Measurements from ENCODE around the gene FTO. TPM values are rescaled to one million over a fixed set of nuclear protein-coding genes. Genes with fewer than 3 reads are reported as not detected.
"Not testable (repeated sequence)": the region's sequence is repeated elsewhere in the genome, so short reads cannot be mapped to it uniquely, and the experiment has no call there.

FTO gene
- total RNA-seq, 1 donor from 2014 or later = 65.8 TPM

GRCh38 chr16:53680756-53681155 is 23.2 kb upstream of the FTO start:
- ChIA-PET POLR2A (no interaction called here), CTCF (no interaction called here)
- TF ChIP-seq CTCF (IDR thresholded peaks at IDR 0.05) = no peak
- H3K9me3 Mint-ChIP-seq = peaks cover 7% of the 10 kb centered on the region
- no peak overlapping the region for H3K27ac Mint-ChIP-seq
- no peaks in the 10 kb centered on the region for H3K4me1 Mint-ChIP-seq
- DNase-seq (no peak), ATAC-seq (ENCODE audit: low read depth) (no peak)
- H3K27me3 Mint-ChIP-seq = no peaks in the 10 kb centered on the region
- H3K36me3 Mint-ChIP-seq (ENCODE audit: low read depth) = peaks cover 21% of the 10 kb centered on the region
- H3K4me3 Mint-ChIP-seq = no peak overlapping the region
- intact Hi-C loops (cut with micrococcal nuclease) = no loop called here

- DNase-seq (no peak), ATAC-seq (ENCODE audit: low read depth) (no peak)
- Mint-ChIP-seq H3K27me3 (no peaks in the 10 kb centered on the region), H3K4me3 (no peak overlapping the region), H3K9me3 (peaks cover 7% of the 10 kb centered on the region), H3K4me1 (no peaks in the 10 kb centered on the region), H3K36me3 (ENCODE audit: low read depth) (peaks cover 23% of the 10 kb centered on the region), H3K27ac (no peak overlapping the region)
- TF ChIP-seq CTCF (IDR thresholded peaks at IDR 0.05) = no peak
- POLR2A ChIA-PET = no interaction called here
- intact Hi-C loops (cut with micrococcal nuclease) = no loop called here
- CTCF ChIA-PET = no interaction called here
Observed at GRCh38 chr16:53681354-53681753, 22.6 kb upstream of the FTO start.

GRCh38 chr16:53685334-53685733 is 18.6 kb upstream of the FTO start:
- DNase-seq; CTCF ChIA-PET; H3K9me3 Mint-ChIP-seq; H3K27ac Mint-ChIP-seq; H3K4me1 Mint-ChIP-seq; H3K27me3 Mint-ChIP-seq; intact Hi-C loops (cut with micrococcal nuclease); H3K4me3 Mint-ChIP-seq; ATAC-seq (ENCODE audit: low read depth); POLR2A ChIA-PET: not testable (repeated sequence)
- peaks cover 21% of the 10 kb centered on the region for H3K36me3 Mint-ChIP-seq (ENCODE audit: low read depth)

- DNase-seq (no peak), ATAC-seq (ENCODE audit: low read depth) (no peak)
- ChIA-PET POLR2A (no interaction called here), CTCF (no interaction called here)
- TF ChIP-seq CTCF (IDR thresholded peaks at IDR 0.05) = no peak
- H3K4me1 Mint-ChIP-seq = no peaks in the 10 kb centered on the region
- peaks cover 17% of the 10 kb centered on the region for H3K36me3 Mint-ChIP-seq (ENCODE audit: low read depth)
- H3K27me3 Mint-ChIP-seq = no peaks in the 10 kb centered on the region
- H3K4me3 Mint-ChIP-seq = no peak overlapping the region
- intact Hi-C loops (cut with micrococcal nuclease) = no loop called here
- H3K9me3 Mint-ChIP-seq = peaks cover 7% of the 10 kb centered on the region
- H3K27ac Mint-ChIP-seq = no peak overlapping the region
Observed at GRCh38 chr16:53686710-53687109, 17.2 kb upstream of the FTO start.

- Mint-ChIP-seq H3K27ac (no peak overlapping the region), H3K36me3 (ENCODE audit: low read depth) (peaks cover 13% of the 10 kb centered on the region), H3K27me3 (no peaks in the 10 kb centered on the region), H3K9me3 (peaks cover 7% of the 10 kb centered on the region), H3K4me1 (no peaks in the 10 kb centered on the region), H3K4me3 (no peak overlapping the region)
- ChIA-PET POLR2A (no interaction called here), CTCF (no interaction called here)
- no peak for ATAC-seq (ENCODE audit: low read depth)
- DNase-seq = no peak
- intact Hi-C loops (cut with micrococcal nuclease) = no loop called here
- TF ChIP-seq CTCF (IDR thresholded peaks at IDR 0.05) = no peak
Observed at GRCh38 chr16:53689636-53690035, 14.3 kb upstream of the FTO start.

- Mint-ChIP-seq H3K9me3 (no peaks in the 10 kb centered on the region), H3K4me3 (no peak overlapping the region), H3K36me3 (ENCODE audit: low read depth) (peaks cover 11% of the 10 kb centered on the region), H3K27me3 (no peaks in the 10 kb centered on the region), H3K4me1 (no peaks in the 10 kb centered on the region), H3K27ac (no peak overlapping the region)
- ChIA-PET CTCF (no interaction called here), POLR2A (interaction anchor here (0.6 to 0.7 kb wide), 2 partner anchors 21 to 187 kb away, joined by 3 to 4 read pairs; no protein-coding TSS in a partner anchor)
- intact Hi-C loops (cut with micrococcal nuclease) = no loop called here
- TF ChIP-seq CTCF (IDR thresholded peaks at IDR 0.05) = no peak
- DNase-seq (no peak), ATAC-seq (ENCODE audit: low read depth) (no peak)
Observed at GRCh38 chr16:53690771-53691170, 13.2 kb upstream of the FTO start.

Data from activated B cell treated with CpG ODN at 0.5 μM for 24 hours (primary cell).